ENCODE results near the gene ETS2. TPM values are rescaled to one million over a fixed set of nuclear protein-coding genes. Genes with fewer than 3 reads are reported as not detected.
A peak's percentile ranks its signal among the peaks of the same experiment; 100 is the strongest.

Gene ETS2
- total and polyA plus RNA-seq, 2 experiments from 2014 or later = 19.5 to 36.8 TPM

GRCh38 chr21:38785483-38785882 is 20.2 kb upstream of the ETS2 start:
- Histone ChIP-seq H3K4me2 (no peak overlapping the region), H3K79me2 (replicated peaks; ENCODE audit: insufficient read depth) (no peaks in the 10 kb centered on the region), H3K9me2 (ENCODE audit: insufficient read depth) (peaks cover 7% of the 10 kb centered on the region; the same call in 1 of the 2 replicates), H2AFZ (peak overlapping the region; percentile 72), H4K20me1 (replicated peaks; ENCODE audit: insufficient read depth) (no peaks in the 10 kb centered on the region), H3K4me1 (ENCODE audit: insufficient read depth) (peaks cover 20% of the 10 kb centered on the region), H3K27ac (ENCODE audit: low read depth) (no peak overlapping the region), H3K4me3 (no peak overlapping the region), H3K27me3 (ENCODE audit: insufficient read depth) (no peaks in the 10 kb centered on the region), H3F3A (replicated peaks; ENCODE audit: low read depth) (no peaks in the 10 kb centered on the region), H3K36me3 (ENCODE audit: insufficient read depth) (peaks cover 10% of the 10 kb centered on the region; the same call in 1 of the 2 replicates)
- Mint-ChIP-seq H3K9me3 (peaks cover 17% of the 10 kb centered on the region), H3K27ac (no peak overlapping the region), H3K4me3 (no peak overlapping the region), H3K36me3 (ENCODE audit: low read depth) (peaks cover 17% of the 10 kb centered on the region), H3K27me3 (ENCODE audit: insufficient read depth, low read depth, poor library complexity) (peaks cover 1% of the 10 kb centered on the region), H3K4me1 (peaks cover 24% of the 10 kb centered on the region)
- TF ChIP-seq EZH2phosphoT487 (IDR thresholded peaks at IDR 0.05; ENCODE audit: unreplicated experiment) = no peak
- no peak for TF ChIP-seq ETS1 (IDR thresholded peaks at IDR 0.05)
- no peak for TF ChIP-seq ZNF331 (CRISPR knock-in tag; IDR thresholded peaks at IDR 0.05; ENCODE audit: low read depth)
- TF ChIP-seq, protein P1, sequence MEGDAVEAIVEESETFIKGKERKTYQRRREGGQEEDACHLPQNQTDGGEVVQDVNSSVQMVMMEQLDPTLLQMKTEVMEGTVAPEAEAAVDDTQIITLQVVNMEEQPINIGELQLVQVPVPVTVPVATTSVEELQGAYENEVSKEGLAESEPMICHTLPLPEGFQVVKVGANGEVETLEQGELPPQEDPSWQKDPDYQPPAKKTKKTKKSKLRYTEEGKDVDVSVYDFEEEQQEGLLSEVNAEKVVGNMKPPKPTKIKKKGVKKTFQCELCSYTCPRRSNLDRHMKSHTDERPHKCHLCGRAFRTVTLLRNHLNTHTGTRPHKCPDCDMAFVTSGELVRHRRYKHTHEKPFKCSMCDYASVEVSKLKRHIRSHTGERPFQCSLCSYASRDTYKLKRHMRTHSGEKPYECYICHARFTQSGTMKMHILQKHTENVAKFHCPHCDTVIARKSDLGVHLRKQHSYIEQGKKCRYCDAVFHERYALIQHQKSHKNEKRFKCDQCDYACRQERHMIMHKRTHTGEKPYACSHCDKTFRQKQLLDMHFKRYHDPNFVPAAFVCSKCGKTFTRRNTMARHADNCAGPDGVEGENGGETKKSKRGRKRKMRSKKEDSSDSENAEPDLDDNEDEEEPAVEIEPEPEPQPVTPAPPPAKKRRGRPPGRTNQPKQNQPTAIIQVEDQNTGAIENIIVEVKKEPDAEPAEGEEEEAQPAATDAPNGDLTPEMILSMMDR (conservative IDR thresholded peaks at IDR 0.05; ENCODE audit: low read depth in 2 of 2) = no peak
- TF ChIP-seq NANOG (IDR thresholded peaks at IDR 0.05; ENCODE audit: borderline replicate concordance) = no peak
- TF ChIP-seq, protein P2, sequence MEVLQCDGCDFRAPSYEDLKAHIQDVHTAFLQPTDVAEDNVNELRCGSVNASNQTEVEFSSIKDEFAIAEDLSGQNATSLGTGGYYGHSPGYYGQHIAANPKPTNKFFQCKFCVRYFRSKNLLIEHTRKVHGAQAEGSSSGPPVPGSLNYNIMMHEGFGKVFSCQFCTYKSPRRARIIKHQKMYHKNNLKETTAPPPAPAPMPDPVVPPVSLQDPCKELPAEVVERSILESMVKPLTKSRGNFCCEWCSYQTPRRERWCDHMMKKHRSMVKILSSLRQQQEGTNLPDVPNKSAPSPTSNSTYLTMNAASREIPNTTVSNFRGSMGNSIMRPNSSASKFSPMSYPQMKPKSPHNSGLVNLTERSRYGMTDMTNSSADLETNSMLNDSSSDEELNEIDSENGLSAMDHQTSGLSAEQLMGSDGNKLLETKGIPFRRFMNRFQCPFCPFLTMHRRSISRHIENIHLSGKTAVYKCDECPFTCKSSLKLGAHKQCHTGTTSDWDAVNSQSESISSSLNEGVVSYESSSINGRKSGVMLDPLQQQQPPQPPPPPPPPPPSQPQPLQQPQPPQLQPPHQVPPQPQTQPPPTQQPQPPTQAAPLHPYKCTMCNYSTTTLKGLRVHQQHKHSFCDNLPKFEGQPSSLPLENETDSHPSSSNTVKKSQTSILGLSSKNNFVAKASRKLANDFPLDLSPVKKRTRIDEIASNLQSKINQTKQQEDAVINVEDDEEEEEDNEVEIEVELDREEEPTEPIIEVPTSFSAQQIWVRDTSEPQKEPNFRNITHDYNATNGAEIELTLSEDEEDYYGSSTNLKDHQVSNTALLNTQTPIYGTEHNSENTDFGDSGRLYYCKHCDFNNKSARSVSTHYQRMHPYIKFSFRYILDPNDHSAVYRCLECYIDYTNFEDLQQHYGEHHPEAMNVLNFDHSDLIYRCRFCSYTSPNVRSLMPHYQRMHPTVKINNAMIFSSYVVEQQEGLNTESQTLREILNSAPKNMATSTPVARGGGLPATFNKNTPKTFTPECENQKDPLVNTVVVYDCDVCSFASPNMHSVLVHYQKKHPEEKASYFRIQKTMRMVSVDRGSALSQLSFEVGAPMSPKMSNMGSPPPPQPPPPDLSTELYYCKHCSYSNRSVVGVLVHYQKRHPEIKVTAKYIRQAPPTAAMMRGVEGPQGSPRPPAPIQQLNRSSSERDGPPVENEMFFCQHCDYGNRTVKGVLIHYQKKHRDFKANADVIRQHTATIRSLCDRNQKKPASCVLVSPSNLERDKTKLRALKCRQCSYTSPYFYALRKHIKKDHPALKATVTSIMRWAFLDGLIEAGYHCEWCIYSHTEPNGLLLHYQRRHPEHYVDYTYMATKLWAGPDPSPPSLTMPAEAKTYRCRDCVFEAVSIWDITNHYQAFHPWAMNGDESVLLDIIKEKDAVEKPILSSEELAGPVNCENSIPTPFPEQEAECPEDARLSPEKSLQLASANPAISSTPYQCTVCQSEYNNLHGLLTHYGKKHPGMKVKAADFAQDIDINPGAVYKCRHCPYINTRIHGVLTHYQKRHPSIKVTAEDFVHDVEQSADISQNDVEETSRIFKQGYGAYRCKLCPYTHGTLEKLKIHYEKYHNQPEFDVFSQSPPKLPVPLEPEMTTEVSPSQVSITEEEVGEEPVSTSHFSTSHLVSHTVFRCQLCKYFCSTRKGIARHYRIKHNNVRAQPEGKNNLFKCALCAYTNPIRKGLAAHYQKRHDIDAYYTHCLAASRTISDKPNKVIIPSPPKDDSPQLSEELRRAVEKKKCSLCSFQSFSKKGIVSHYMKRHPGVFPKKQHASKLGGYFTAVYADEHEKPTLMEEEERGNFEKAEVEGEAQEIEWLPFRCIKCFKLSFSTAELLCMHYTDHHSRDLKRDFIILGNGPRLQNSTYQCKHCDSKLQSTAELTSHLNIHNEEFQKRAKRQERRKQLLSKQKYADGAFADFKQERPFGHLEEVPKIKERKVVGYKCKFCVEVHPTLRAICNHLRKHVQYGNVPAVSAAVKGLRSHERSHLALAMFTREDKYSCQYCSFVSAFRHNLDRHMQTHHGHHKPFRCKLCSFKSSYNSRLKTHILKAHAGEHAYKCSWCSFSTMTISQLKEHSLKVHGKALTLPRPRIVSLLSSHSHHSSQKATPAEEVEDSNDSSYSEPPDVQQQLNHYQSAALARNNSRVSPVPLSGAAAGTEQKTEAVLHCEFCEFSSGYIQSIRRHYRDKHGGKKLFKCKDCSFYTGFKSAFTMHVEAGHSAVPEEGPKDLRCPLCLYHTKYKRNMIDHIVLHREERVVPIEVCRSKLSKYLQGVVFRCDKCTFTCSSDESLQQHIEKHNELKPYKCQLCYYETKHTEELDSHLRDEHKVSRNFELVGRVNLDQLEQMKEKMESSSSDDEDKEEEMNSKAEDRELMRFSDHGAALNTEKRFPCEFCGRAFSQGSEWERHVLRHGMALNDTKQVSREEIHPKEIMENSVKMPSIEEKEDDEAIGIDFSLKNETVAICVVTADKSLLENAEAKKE (CRISPR knock-in tag; IDR thresholded peaks at IDR 0.05) = no peak
- TF ChIP-seq EZH2 (IDR thresholded peaks at IDR 0.05; ENCODE audit: low read depth, unreplicated experiment) = no peak
- no peak for TF ChIP-seq ZNF114 (CRISPR knock-in tag; IDR thresholded peaks at IDR 0.05)
- no peak for TF ChIP-seq JUNB (IDR thresholded peaks at IDR 0.05; ENCODE audit: unreplicated experiment)
- no peak for TF ChIP-seq CREB1 (CRISPR knock-in tag; IDR thresholded peaks at IDR 0.05; ENCODE audit: low read depth)
- no peak for TF ChIP-seq STAT1 (IDR thresholded peaks at IDR 0.05; ENCODE audit: unreplicated experiment)
- TF ChIP-seq, protein P3, sequence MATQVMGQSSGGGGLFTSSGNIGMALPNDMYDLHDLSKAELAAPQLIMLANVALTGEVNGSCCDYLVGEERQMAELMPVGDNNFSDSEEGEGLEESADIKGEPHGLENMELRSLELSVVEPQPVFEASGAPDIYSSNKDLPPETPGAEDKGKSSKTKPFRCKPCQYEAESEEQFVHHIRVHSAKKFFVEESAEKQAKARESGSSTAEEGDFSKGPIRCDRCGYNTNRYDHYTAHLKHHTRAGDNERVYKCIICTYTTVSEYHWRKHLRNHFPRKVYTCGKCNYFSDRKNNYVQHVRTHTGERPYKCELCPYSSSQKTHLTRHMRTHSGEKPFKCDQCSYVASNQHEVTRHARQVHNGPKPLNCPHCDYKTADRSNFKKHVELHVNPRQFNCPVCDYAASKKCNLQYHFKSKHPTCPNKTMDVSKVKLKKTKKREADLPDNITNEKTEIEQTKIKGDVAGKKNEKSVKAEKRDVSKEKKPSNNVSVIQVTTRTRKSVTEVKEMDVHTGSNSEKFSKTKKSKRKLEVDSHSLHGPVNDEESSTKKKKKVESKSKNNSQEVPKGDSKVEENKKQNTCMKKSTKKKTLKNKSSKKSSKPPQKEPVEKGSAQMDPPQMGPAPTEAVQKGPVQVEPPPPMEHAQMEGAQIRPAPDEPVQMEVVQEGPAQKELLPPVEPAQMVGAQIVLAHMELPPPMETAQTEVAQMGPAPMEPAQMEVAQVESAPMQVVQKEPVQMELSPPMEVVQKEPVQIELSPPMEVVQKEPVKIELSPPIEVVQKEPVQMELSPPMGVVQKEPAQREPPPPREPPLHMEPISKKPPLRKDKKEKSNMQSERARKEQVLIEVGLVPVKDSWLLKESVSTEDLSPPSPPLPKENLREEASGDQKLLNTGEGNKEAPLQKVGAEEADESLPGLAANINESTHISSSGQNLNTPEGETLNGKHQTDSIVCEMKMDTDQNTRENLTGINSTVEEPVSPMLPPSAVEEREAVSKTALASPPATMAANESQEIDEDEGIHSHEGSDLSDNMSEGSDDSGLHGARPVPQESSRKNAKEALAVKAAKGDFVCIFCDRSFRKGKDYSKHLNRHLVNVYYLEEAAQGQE (IDR thresholded peaks at IDR 0.05; ENCODE audit: unreplicated experiment) = no peak
- TF ChIP-seq POLR2AphosphoS5 (IDR thresholded peaks at IDR 0.05; ENCODE audit: low read depth) = no peak
- ATAC-seq (no peak), DNase-seq (ENCODE audit: low spot score) (no peak)

Measured in GM23338 (cell line).